DND-41 (cell line): ENCODE results near the gene MACROD2.

ENCODE experiments used
- EZH2 ChIP-seq: IDR thresholded peaks from 3 replicates; pipeline ENCODE4 v1.6.1; 2012; ENCODE audit warnings: borderline replicate concordance, low read depth, mild to moderate bottlenecking, moderate library complexity, low read length, inconsistent platforms; ENCODE audit not compliant: severe bottlenecking
- TF ChIP-seq, protein P1 (sequence below): IDR thresholded peaks from 2 replicates; pipeline ENCODE4 v1.5.1; 2012; ENCODE audit warnings: borderline replicate concordance, low read length, moderate library complexity, mild to moderate bottlenecking; ENCODE audit not compliant: poor library complexity, severe bottlenecking; ENCODE audit errors: extremely low read depth

GRCh38 chr20:15195378-15195777 lies 1200.1 kb downstream of the MACROD2 start:
- TF ChIP-seq, protein P1, sequence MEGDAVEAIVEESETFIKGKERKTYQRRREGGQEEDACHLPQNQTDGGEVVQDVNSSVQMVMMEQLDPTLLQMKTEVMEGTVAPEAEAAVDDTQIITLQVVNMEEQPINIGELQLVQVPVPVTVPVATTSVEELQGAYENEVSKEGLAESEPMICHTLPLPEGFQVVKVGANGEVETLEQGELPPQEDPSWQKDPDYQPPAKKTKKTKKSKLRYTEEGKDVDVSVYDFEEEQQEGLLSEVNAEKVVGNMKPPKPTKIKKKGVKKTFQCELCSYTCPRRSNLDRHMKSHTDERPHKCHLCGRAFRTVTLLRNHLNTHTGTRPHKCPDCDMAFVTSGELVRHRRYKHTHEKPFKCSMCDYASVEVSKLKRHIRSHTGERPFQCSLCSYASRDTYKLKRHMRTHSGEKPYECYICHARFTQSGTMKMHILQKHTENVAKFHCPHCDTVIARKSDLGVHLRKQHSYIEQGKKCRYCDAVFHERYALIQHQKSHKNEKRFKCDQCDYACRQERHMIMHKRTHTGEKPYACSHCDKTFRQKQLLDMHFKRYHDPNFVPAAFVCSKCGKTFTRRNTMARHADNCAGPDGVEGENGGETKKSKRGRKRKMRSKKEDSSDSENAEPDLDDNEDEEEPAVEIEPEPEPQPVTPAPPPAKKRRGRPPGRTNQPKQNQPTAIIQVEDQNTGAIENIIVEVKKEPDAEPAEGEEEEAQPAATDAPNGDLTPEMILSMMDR, result no peak
- TF ChIP-seq EZH2, result no peak
